H1 (cell line): ENCODE measurements around the gene MAGEA9B. TPM values are rescaled to one million over a fixed set of nuclear protein-coding genes. Genes with fewer than 3 reads are reported as not detected.

Source experiments
- CTCF ChIA-PET: fragments of 300-600 bp; sonication (Branson Sonifier 250); formaldehyde crosslinking; loops from one replicate; lab custom pipeline; 2021; ENCODE audit not compliant: partially characterized antibody; lab: Charles Lee
- POLR2A ChIA-PET: fragments of 300-600 bp; sonication (Branson Sonifier 250); formaldehyde crosslinking; loops from one replicate; lab custom pipeline; 2021; ENCODE audit warnings: inconsistent platforms; ENCODE audit not compliant: partially characterized antibody; lab: Charles Lee
- DNase-seq, 2 experiments: peaks; one replicate each; pipeline versions ENCODE4 v3.0.0 to v3.0.0-alpha.2; 2010 to 2022; ENCODE audit warnings: low spot score in 2 of 2, low read depth in 1 of 2, mixed read lengths in 1 of 2
- FAIRE-seq: peaks from 2 replicates; lab custom pipeline; 2011; peaks lifted over from hg19 to GRCh38; lab: Jason Lieb, UNC
- H2AFZ ChIP-seq: 2 replicates; pipeline ENCODE4 v1.8.1; 2012; ENCODE audit warnings: low read length, inconsistent platforms
- H2AK5ac ChIP-seq: 2 replicates; pipeline ENCODE4 v1.6.1; 2013; ENCODE audit warnings: low read depth, low read length
- H2BK120ac ChIP-seq: replicated peaks from 2 replicates; pipeline ENCODE3; 2013; ENCODE audit warnings: low read depth, low read length, inconsistent platforms
- H2BK12ac ChIP-seq: 2 replicates; pipeline ENCODE4 v1.6.1; 2013; ENCODE audit warnings: low read depth, low read length
- H2BK15ac ChIP-seq: 2 replicates; pipeline ENCODE4 v1.6.1; 2013; ENCODE audit warnings: low read length
- H2BK20ac ChIP-seq: 2 replicates; pipeline ENCODE4 v1.6.1; 2013; ENCODE audit warnings: low read length
- H2BK5ac ChIP-seq: 2 replicates; pipeline ENCODE4 v1.6.1; 2013; ENCODE audit warnings: low read depth, low read length
- H3K14ac ChIP-seq: 2 replicates; pipeline ENCODE4 v1.6.1; 2013; ENCODE audit warnings: inconsistent platforms; ENCODE audit not compliant: insufficient read length
- H3K18ac ChIP-seq: 2 replicates; pipeline ENCODE4 v1.6.1; 2013; ENCODE audit warnings: low read length; ENCODE audit errors: extremely low read depth
- H3K23ac ChIP-seq: 2 replicates; pipeline ENCODE4 v1.6.1; 2013; ENCODE audit warnings: inconsistent platforms; ENCODE audit not compliant: insufficient read length
- H3K23me2 ChIP-seq: 2 replicates; pipeline ENCODE4 v1.6.1; 2013; ENCODE audit warnings: low read depth, low read length
- H3K27ac ChIP-seq: 2 replicates; pipeline ENCODE4 v1.6.1; 2011; ENCODE audit warnings: low read depth, low read length, inconsistent platforms
- H3K27me3 ChIP-seq, 4 experiments: replicated peaks in 1 of 4; 1 replicate in 1 of 4; 2 replicates in 3 of 4; pipeline versions ENCODE4 v1.6.1 to v1.8.1; 2011 to 2013; ENCODE audit warnings: low read length in 3 of 4, mild to moderate bottlenecking in 3 of 4, inconsistent platforms in 2 of 4, mixed read lengths in 2 of 4, moderate library complexity in 1 of 4; ENCODE audit not compliant: control insufficient read depth in 3 of 4, insufficient read depth in 3 of 4; ENCODE audit errors: extremely low read depth in 1 of 4
- H3K36me3 ChIP-seq, 4 experiments: 2 replicates each; pipeline versions ENCODE4 v1.6.1 to v1.8.1; 2011 to 2013; ENCODE audit warnings: mild to moderate bottlenecking in 4 of 4, low read length in 3 of 4, moderate library complexity in 2 of 4, control low read depth in 1 of 4, inconsistent platforms in 1 of 4; ENCODE audit not compliant: insufficient read depth in 4 of 4, control insufficient read depth in 2 of 4
- H3K4ac ChIP-seq: replicated peaks from 2 replicates; pipeline ENCODE3; 2013; ENCODE audit warnings: low read length, low read depth, mixed read lengths, inconsistent platforms; ENCODE audit not compliant: insufficient read length
- H3K4me1 ChIP-seq, 4 experiments: replicated peaks in 1 of 4; 1 replicate in 1 of 4; 2 replicates in 3 of 4; pipeline versions ENCODE4 v1.6.1 to v1.8.1; 2011 to 2013; ENCODE audit warnings: low read length in 3 of 4, inconsistent platforms in 2 of 4, mixed read lengths in 1 of 4; ENCODE audit not compliant: insufficient read depth in 4 of 4, control insufficient read depth in 3 of 4
- H3K4me2 ChIP-seq, 2 experiments: 2 replicates each; pipeline versions ENCODE4 v1.6.1 to v1.8.1; 2011 to 2013; ENCODE audit warnings: low read depth in 2 of 2, low read length in 2 of 2, control low read depth in 1 of 2, inconsistent platforms in 1 of 2, mild to moderate bottlenecking in 1 of 2; ENCODE audit not compliant: insufficient read depth in 1 of 2
- H3K4me3 ChIP-seq, 4 experiments: fragments of 200-600, 300-600 bp in 1 of 4; sonication (generic), shearing (Covaris generic), sonication (Bioruptor Twin) in 1 of 4; 2 replicates each; pipeline versions ENCODE4 v1.5.1 to v1.8.1; 2011 to 2016; ENCODE audit warnings: low read length in 4 of 4, low read depth in 3 of 4, control low read depth in 2 of 4, inconsistent platforms in 2 of 4, mild to moderate bottlenecking in 2 of 4, mixed read lengths in 1 of 4, moderate library complexity in 1 of 4; ENCODE audit not compliant: insufficient read depth in 2 of 4; ENCODE audit errors: extremely low read depth in 1 of 4
- H3K56ac ChIP-seq: replicated peaks from 2 replicates; pipeline ENCODE3; 2013; ENCODE audit warnings: low read depth, mild to moderate bottlenecking, mixed read lengths, low read length, inconsistent platforms; ENCODE audit not compliant: insufficient read length
- H3K79me1 ChIP-seq: 2 replicates; pipeline ENCODE4 v1.6.1; 2013; ENCODE audit warnings: low read depth, low read length, control low read depth
- H3K79me2 ChIP-seq, 2 experiments: 2 replicates each; pipeline versions ENCODE4 v1.6.1 to v1.8.1; 2012 to 2013; ENCODE audit warnings: low read length in 2 of 2, mild to moderate bottlenecking in 2 of 2, inconsistent platforms in 1 of 2; ENCODE audit not compliant: insufficient read depth in 2 of 2, control insufficient read depth in 1 of 2
- H3K9ac ChIP-seq, 4 experiments: replicated peaks in 1 of 4; 1 replicate in 1 of 4; 2 replicates in 3 of 4; pipeline versions ENCODE4 v1.6.1 to v1.8.1; 2011 to 2013; ENCODE audit warnings: low read depth in 3 of 4, low read length in 3 of 4, control low read depth in 2 of 4, mild to moderate bottlenecking in 2 of 4, moderate library complexity in 2 of 4, inconsistent platforms in 1 of 4; ENCODE audit errors: extremely low read depth in 1 of 4
- H3K9me3 ChIP-seq, 2 experiments: 2 replicates each; pipeline versions ENCODE4 v1.6.1 to v1.8.1; 2012 to 2013; ENCODE audit warnings: mild to moderate bottlenecking in 2 of 2, moderate library complexity in 2 of 2, control low read depth in 1 of 2, inconsistent platforms in 1 of 2, low read depth in 1 of 2, low read length in 1 of 2, mixed read lengths in 1 of 2; ENCODE audit not compliant: insufficient read depth in 2 of 2
- H4K20me1 ChIP-seq, 2 experiments: replicated peaks in 1 of 2; 2 replicates each; pipeline versions ENCODE3 to v1.8.1; 2011 to 2013; ENCODE audit warnings: inconsistent platforms in 2 of 2, low read length in 2 of 2, mild to moderate bottlenecking in 1 of 2; ENCODE audit not compliant: insufficient read depth in 2 of 2, control insufficient read depth in 1 of 2
- H4K5ac ChIP-seq: 2 replicates; pipeline ENCODE4 v1.6.1; 2013; ENCODE audit warnings: low read length, low read depth, mixed read lengths, inconsistent platforms; ENCODE audit not compliant: insufficient read length
- H4K8ac ChIP-seq: 2 replicates; pipeline ENCODE4 v1.8.0; 2013; ENCODE audit warnings: mild to moderate bottlenecking, moderate library complexity, low read length, inconsistent platforms; ENCODE audit not compliant: insufficient read depth; ENCODE audit errors: extremely low read depth
- H4K91ac ChIP-seq: replicated peaks from 2 replicates; pipeline ENCODE3; 2013; ENCODE audit warnings: low read length, mixed read lengths, inconsistent platforms; ENCODE audit not compliant: insufficient read length
- CHD2 ChIP-seq: IDR thresholded peaks from 2 replicates; pipeline ENCODE4 v1.6.1; 2012; ENCODE audit warnings: low read length, improper control_type of control experiment
- GTF2F1 ChIP-seq: IDR thresholded peaks from 2 replicates; pipeline ENCODE4 v1.6.1; 2012; ENCODE audit warnings: low read depth, low read length, improper control_type of control experiment, borderline replicate concordance
- HDAC6 ChIP-seq: IDR thresholded peaks from one replicate; pipeline ENCODE4 v1.7.1; 2012; ENCODE audit warnings: low read depth, mild to moderate bottlenecking, inconsistent platforms, low read length, moderate library complexity
- KDM4A ChIP-seq: IDR thresholded peaks from one replicate; pipeline ENCODE4 v1.7.1; 2012; ENCODE audit warnings: low read depth, mild to moderate bottlenecking, moderate library complexity, low read length, inconsistent platforms; ENCODE audit not compliant: severe bottlenecking
- NANOG ChIP-seq: IDR thresholded peaks from 2 replicates; pipeline ENCODE4 v1.6.1; 2011; ENCODE audit warnings: low read length, low read depth, mild to moderate bottlenecking, inconsistent platforms; ENCODE audit not compliant: insufficient read depth, poor library complexity, severe bottlenecking
- PHF8 ChIP-seq: fragments of 200-600 bp; sonication (generic); conservative IDR thresholded peaks from 2 replicates; pipeline ENCODE4 v1.7.1; 2012; ENCODE audit warnings: low read depth, mild to moderate bottlenecking, inconsistent platforms, low read length, moderate library complexity
- POU5F1 ChIP-seq: IDR thresholded peaks from 2 replicates; pipeline ENCODE4 v1.6.1; 2011; ENCODE audit warnings: low read depth, mild to moderate bottlenecking, low read length, moderate library complexity
- RNF2 ChIP-seq: fragments of 200-900, 300-1000 bp; sonication (generic); IDR thresholded peaks from 2 replicates; pipeline ENCODE4 v1.7.1; 2016; ENCODE audit warnings: borderline replicate concordance, low read depth, mild to moderate bottlenecking, antibody characterized with exemption, low read length; ENCODE audit not compliant: poor library complexity, severe bottlenecking; ENCODE audit errors: missing control alignments
- SIN3A ChIP-seq, 2 experiments: IDR thresholded peaks in 1 of 2; conservative IDR thresholded peaks in 1 of 2; 2 replicates each; pipeline ENCODE4 v1.6.1; 2011 to 2012; ENCODE audit warnings: low read length in 2 of 2, improper control_type of control experiment in 1 of 2, low read depth in 1 of 2, mild to moderate bottlenecking in 1 of 2
- TAF7 ChIP-seq: optimal IDR thresholded peaks from 2 replicates; pipeline ENCODE3; 2011; ENCODE audit warnings: low read depth, mild to moderate bottlenecking, inconsistent platforms, low read length, moderate library complexity, borderline replicate concordance
- TBP ChIP-seq: IDR thresholded peaks from 2 replicates; pipeline ENCODE4 v1.6.1; 2011; ENCODE audit warnings: low read depth, low read length, improper control_type of control experiment
- polyA plus RNA-seq, 7 experiments: library from polyadenylated mRNA; depleted of rRNA in 3 of 7; stranded (reverse) in 5 of 7; unstranded in 2 of 7; fragments of >200 nt in 5 of 7; fragments of 200-250 nt in 2 of 7; gene quantifications; 1 replicate in 5 of 7; 2 replicates in 1 of 7; 4 replicates in 1 of 7; pipeline versions ENCODE4 v1.2.1 to v1.2.3, GENCODE V29; 2011 to 2013; ENCODE audit warnings: missing spikeins in 2 of 7, mixed read lengths in 2 of 7
- total RNA-seq: library from RNA; stranded (reverse); fragmentation: NEBNext Ultra II Directional; extraction: Animal tissue kit (Norgen Biotek cat#: 25700); gene quantifications from 2 replicates; pipeline ENCODE4 v1.2.1, GENCODE V29; 2021
- TF ChIP-seq, protein P1 (sequence below): IDR thresholded peaks from 2 replicates; pipeline ENCODE4 v1.6.1; 2011; ENCODE audit warnings: low read length, improper control_type of control experiment
- TF ChIP-seq, protein P2 (sequence below): IDR thresholded peaks from 2 replicates; pipeline ENCODE4 v1.6.1; 2012; ENCODE audit warnings: inconsistent platforms

The MAGEA9B gene
- total and polyA plus RNA-seq, 2 of the 8 experiments (the other 6 are each of a cell fraction or from before 2014, with no cell fraction given), result 0.06 TPM; not detected in 1

DNA sequence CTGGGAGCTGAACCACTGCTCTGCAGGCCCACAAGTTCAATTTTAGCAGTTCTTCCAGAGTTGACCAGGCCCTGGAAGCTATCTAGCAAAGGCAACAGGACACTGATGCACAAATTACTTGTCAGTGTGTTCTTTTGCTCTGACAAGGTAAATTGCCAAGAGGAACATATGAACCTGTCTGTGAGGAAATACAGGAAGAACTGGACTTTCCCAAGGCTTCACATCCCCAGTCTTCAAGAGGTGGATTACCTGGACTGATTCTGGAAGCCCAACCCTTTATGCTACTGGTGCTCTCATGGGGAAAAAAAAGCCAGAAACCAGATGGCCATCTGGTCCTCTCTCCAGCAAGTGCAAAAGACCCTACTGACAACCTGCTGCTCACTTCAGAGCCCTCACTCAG lies 46.3 kb upstream of the MAGEA9B start:
- peaks cover 0 to 11% (median 2%) of the 10 kb centered on the region in 4 experiments; a peak in 3 of 7 replicates for H3K4me1 ChIP-seq
- ChIA-PET POLR2A (no interaction called here), CTCF (interaction anchor here (1.6 kb wide), 1 partner anchor 9 kb away, joined by 5 read pairs; no protein-coding TSS in a partner anchor)
- no peak for FAIRE-seq
- H3K4me3 ChIP-seq, result no peak overlapping the region
- H2BK20ac ChIP-seq, result no peak overlapping the region
- no peak overlapping the region for H3K4me2 ChIP-seq
- H4K5ac ChIP-seq, result no peak overlapping the region
- no peak overlapping the region for H2AFZ ChIP-seq
- no peak overlapping the region for H3K23ac ChIP-seq
- H3K14ac ChIP-seq, result no peak overlapping the region
- H3K18ac ChIP-seq, result no peak overlapping the region
- no peak overlapping the region for H2AK5ac ChIP-seq
- no peak overlapping the region for H3K4ac ChIP-seq
- H3K79me1 ChIP-seq, result no peaks in the 10 kb centered on the region
- H3K79me2 ChIP-seq, result peaks cover 0 to 23% of the 10 kb centered on the region in 2 experiments; a peak in 2 of 4 replicates
- H4K20me1 ChIP-seq, result peaks cover 2 to 3% of the 10 kb centered on the region in 2 experiments
- H2BK5ac ChIP-seq, result no peak overlapping the region
- DNase-seq, result no peak
- no peaks in the 10 kb centered on the region for H3K9me3 ChIP-seq
- H2BK15ac ChIP-seq, result no peak overlapping the region
- H3K27me3 ChIP-seq, result peaks cover 3 to 19% (median 8%) of the 10 kb centered on the region in 4 experiments; a peak in 5 of 7 replicates
- H4K91ac ChIP-seq, result no peak overlapping the region
- H2BK12ac ChIP-seq, result no peak overlapping the region
- no peak overlapping the region for H3K27ac ChIP-seq
- peaks cover 4% of the 10 kb centered on the region; the same call in 1 of the 2 replicates for H3K23me2 ChIP-seq
- H3K9ac ChIP-seq, result no peak overlapping the region
- H3K36me3 ChIP-seq, result no peaks in the 10 kb centered on the region
- no peak overlapping the region for H3K56ac ChIP-seq
- no peak overlapping the region for H4K8ac ChIP-seq
- H2BK120ac ChIP-seq, result no peak overlapping the region
- no peak for TF ChIP-seq HDAC6
- no peak for TF ChIP-seq RNF2
- no peak for TF ChIP-seq CHD2
- no peak for TF ChIP-seq SIN3A (conservative IDR thresholded peaks at IDR 0.05 in 1 of 2, IDR thresholded peaks at IDR 0.05 in 1 of 2; ENCODE audit: low read depth in 1 of 2, low read length in 2 of 2)
- TF ChIP-seq KDM4A, result no peak
- TF ChIP-seq POU5F1, result no peak
- TF ChIP-seq PHF8, result no peak
- TF ChIP-seq NANOG, result no peak
- TF ChIP-seq TAF7, result no peak
- TF ChIP-seq, protein P1, sequence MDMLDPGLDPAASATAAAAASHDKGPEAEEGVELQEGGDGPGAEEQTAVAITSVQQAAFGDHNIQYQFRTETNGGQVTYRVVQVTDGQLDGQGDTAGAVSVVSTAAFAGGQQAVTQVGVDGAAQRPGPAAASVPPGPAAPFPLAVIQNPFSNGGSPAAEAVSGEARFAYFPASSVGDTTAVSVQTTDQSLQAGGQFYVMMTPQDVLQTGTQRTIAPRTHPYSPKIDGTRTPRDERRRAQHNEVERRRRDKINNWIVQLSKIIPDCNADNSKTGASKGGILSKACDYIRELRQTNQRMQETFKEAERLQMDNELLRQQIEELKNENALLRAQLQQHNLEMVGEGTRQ, result no peak
- TF ChIP-seq GTF2F1, result no peak
- TF ChIP-seq, protein P2, sequence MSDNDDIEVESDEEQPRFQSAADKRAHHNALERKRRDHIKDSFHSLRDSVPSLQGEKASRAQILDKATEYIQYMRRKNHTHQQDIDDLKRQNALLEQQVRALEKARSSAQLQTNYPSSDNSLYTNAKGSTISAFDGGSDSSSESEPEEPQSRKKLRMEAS, result no peak
- no peak for TF ChIP-seq TBP
